Measurements from ENCODE around the gene MACROD2. TPM values are rescaled to one million over a fixed set of nuclear protein-coding genes. Genes with fewer than 3 reads are reported as not detected.
"Not testable (repeated sequence)": the region's sequence is repeated elsewhere in the genome, so short reads cannot be mapped to it uniquely, and the experiment has no call there.

MACROD2 gene
- total RNA-seq, 1 donor from 2014 or later = 78.2 TPM

- no peak for TF ChIP-seq CTCF (IDR thresholded peaks at IDR 0.05)
- ATAC-seq (no peak), DNase-seq (no peak)
- Histone ChIP-seq H3K4me3 (no peak within 1 kb of the TSS), H3K27me3 (no peaks in the 10 kb centered on the region), H3K4me1 (no peaks in the 10 kb centered on the region), H3K36me3 (no peaks in the 10 kb centered on the region), H3K9me3 (peaks cover 10% of the 10 kb centered on the region), H3K27ac (no peak within 1 kb of the TSS)
- intact Hi-C loops (cut with DNase I) = no loop called here
Observed at GRCh38 chr20:13990465-13990864, 4.9 kb upstream of the MACROD2 start, which contains the start of gene SEL1L2. Gene SEL1L2, minus strand, starts transcription at chr20:13990614. Its CDS starts 80 bp downstream, at chr20:13990534.

- intact Hi-C loops (cut with DNase I) = no loop called here
Observed at GRCh38 chr20:13991311-13991710, 4.0 kb upstream of the MACROD2 start.

GRCh38 chr20:13991955-13992354, 3.4 kb upstream of the MACROD2 start:
- H3K4me1 ChIP-seq; H3K27ac ChIP-seq; H3K9me3 ChIP-seq; H3K4me3 ChIP-seq; H3K27me3 ChIP-seq; intact Hi-C loops (cut with DNase I); DNase-seq; ATAC-seq; H3K36me3 ChIP-seq: not testable (repeated sequence)

More at GRCh38 chr20:13991311-13991710, 4.0 kb upstream of the MACROD2 start:
- Histone ChIP-seq H3K27ac (no peak overlapping the region), H3K4me1 (no peaks in the 10 kb centered on the region), H3K27me3 (no peaks in the 10 kb centered on the region), H3K9me3 (peaks cover 10% of the 10 kb centered on the region), H3K4me3 (no peak overlapping the region), H3K36me3 (no peaks in the 10 kb centered on the region)
- ATAC-seq = no peak
- no peak for DNase-seq
- TF ChIP-seq CTCF (IDR thresholded peaks at IDR 0.05) = no peak

GRCh38 chr20:13995841-13996240, 525 bp downstream of the MACROD2 start:
- H3K4me1 ChIP-seq = no peaks in the 10 kb centered on the region
- H3K9me3 ChIP-seq = peaks cover 10% of the 10 kb centered on the region
- ATAC-seq (peak; percentile 66), DNase-seq (peak; percentile 80)
- no peak overlapping the region for H3K27ac ChIP-seq
- intact Hi-C loops (cut with DNase I) = no loop called here
- peak overlapping the region; percentile 66 for H3K4me3 ChIP-seq
- no peaks in the 10 kb centered on the region for H3K27me3 ChIP-seq
- no peaks in the 10 kb centered on the region for H3K36me3 ChIP-seq
- TF ChIP-seq CTCF (IDR thresholded peaks at IDR 0.05) = no peak

- H3K27ac ChIP-seq = no peak overlapping the region
- peak overlapping the region; percentile 66 for H3K4me3 ChIP-seq
- ATAC-seq (no peak), DNase-seq (no peak)
- intact Hi-C loops (cut with DNase I) = no loop called here
- no peaks in the 10 kb centered on the region for H3K36me3 ChIP-seq
- H3K27me3 ChIP-seq = no peaks in the 10 kb centered on the region
- peaks cover 10% of the 10 kb centered on the region for H3K9me3 ChIP-seq
- no peak for TF ChIP-seq CTCF (IDR thresholded peaks at IDR 0.05)
- no peaks in the 10 kb centered on the region for H3K4me1 ChIP-seq
Observed at GRCh38 chr20:13996265-13996664, 949 bp downstream of the MACROD2 start.

GRCh38 chr20:14000917-14001316, 5.6 kb downstream of the MACROD2 start:
- ATAC-seq = no peak
- intact Hi-C loops (cut with DNase I) = no loop called here
- no peak for DNase-seq
- Histone ChIP-seq H3K27ac (no peak overlapping the region), H3K36me3 (no peaks in the 10 kb centered on the region), H3K27me3 (no peaks in the 10 kb centered on the region), H3K4me3 (no peak overlapping the region), H3K9me3 (no peaks in the 10 kb centered on the region), H3K4me1 (no peaks in the 10 kb centered on the region)
- no peak for TF ChIP-seq CTCF (IDR thresholded peaks at IDR 0.05)

All from upper lobe of right lung (tissue), 1 donor.